Esophagus muscularis mucosa (tissue), 4 donors: ENCODE data around the gene BLOC1S3. TPM values are rescaled to one million over a fixed set of nuclear protein-coding genes. Genes with fewer than 3 reads are reported as not detected.

ENCODE experiments used
- DNase-seq: peaks from one replicate; pipeline ENCODE4 v3.0.0-alpha.2; 2017; ENCODE audit errors: extremely low spot score
- H3K27ac ChIP-seq, 4 donors: fragments of 200-600 bp; sonication (generic); replicated peaks in 1 of 4; 1 replicate in 3 of 4; 2 replicates in 1 of 4; pipeline ENCODE4 v1.5.1; 2016 to 2019; ENCODE audit warnings: mild to moderate bottlenecking in 1 of 4
- H3K27me3 ChIP-seq, 4 donors: fragments of 200-600 bp; sonication (generic); one replicate each; pipeline versions ENCODE4 v1.5.1 to v1.6.0; 2016 to 2019
- H3K36me3 ChIP-seq, 4 donors: fragments of 200-600 bp; sonication (generic); one replicate each; pipeline ENCODE4 v1.5.1; 2016 to 2019
- H3K4me1 ChIP-seq, 4 donors: fragments of 200-600 bp; sonication (generic); one replicate each; pipeline ENCODE4 v1.5.1; 2016 to 2019
- H3K4me3 ChIP-seq, 4 donors: fragments of 200-600 bp; sonication (generic); 1 replicate in 2 of 4; 2 replicates in 2 of 4; pipeline ENCODE4 v1.5.1; 2016 to 2019; ENCODE audit warnings: mild to moderate bottlenecking in 4 of 4, moderate library complexity in 1 of 4
- H3K9me3 ChIP-seq, 4 donors: fragments of 200-600 bp; sonication (generic); 1 replicate in 3 of 4; 2 replicates in 1 of 4; pipeline ENCODE4 v1.5.1; 2016 to 2019
- CTCF ChIP-seq, 3 experiments: fragments of 200-600 bp in 2 of 3; fragments of 450-650 bp in 1 of 3; sonication (generic) in 2 of 3; IDR thresholded peaks; one replicate each; pipeline ENCODE4 v1.5.1; 2017 to 2019; ENCODE audit warnings: antibody characterized with exemption in 3 of 3, mild to moderate bottlenecking in 2 of 3, moderate library complexity in 1 of 3
- EP300 ChIP-seq: sonication (generic); formaldehyde crosslinking; IDR thresholded peaks from one replicate; pipeline ENCODE4 v1.6.1; 2017; ENCODE audit warnings: antibody characterized with exemption
- POLR2A ChIP-seq: fragments of 450-650 bp; IDR thresholded peaks from one replicate; pipeline ENCODE4 v1.6.1; 2017; ENCODE audit warnings: antibody characterized with exemption, moderate library complexity, mild to moderate bottlenecking, low read depth
- POLR2AphosphoS5 ChIP-seq, 2 donors: sonication (generic); formaldehyde crosslinking; IDR thresholded peaks; one replicate each; pipeline ENCODE4 v1.6.1; 2017; ENCODE audit warnings: antibody characterized with exemption in 2 of 2
- WGBS: methylation state at CpG from one replicate; pipeline ENCODE4 v1.1.5; 2018; 5-methylcytosine and 5-hydroxymethylcytosine counted together
- intact Hi-C: fragments of 100-400 bp; cut with DNase I; formaldehyde crosslinking; loops from one replicate; pipeline ENCODE4 v1.15.1; 2023
- total RNA-seq, 4 donors: library from RNA; depleted of rRNA; stranded (reverse); fragments of >200 nt; gene quantifications; one replicate each; pipeline versions ENCODE4 v1.1.0 to v1.2.1, GENCODE V29; 2016

Gene BLOC1S3
- total RNA-seq, 4 donors from 2014 or later: 5.4 to 21.9 (median 16.1) TPM

- Histone ChIP-seq H3K27me3 (peaks cover 0 to 88% (median 34%) of the 10 kb centered on the region in 4 donors), H3K9me3 (no peaks in the 10 kb centered on the region), H3K4me1 (peaks cover 8 to 24% (median 19%) of the 10 kb centered on the region in 4 donors), H3K36me3 (no peaks in the 10 kb centered on the region), H3K4me3 (no peak overlapping the region), H3K27ac (no peak overlapping the region)
- intact Hi-C loops: no loop called here
- 41% methylated on average over 14 of the region's 14 CpGs for WGBS
- no peak for DNase-seq
- TF ChIP-seq POLR2A (no peak), CTCF (IDR thresholded peaks at IDR 0.05) (no peak)
Observed at GRCh38 chr19:45217957-45218334, 39.4 kb downstream of the BLOC1S3 start.

- H3K27me3 ChIP-seq: peaks cover 0 to 86% (median 34%) of the 10 kb centered on the region in 4 donors
- peaks cover 8 to 20% (median 18%) of the 10 kb centered on the region in 4 donors for H3K4me1 ChIP-seq
- H3K9me3 ChIP-seq: no peaks in the 10 kb centered on the region
- H3K4me3 ChIP-seq: no peak overlapping the region
- DNase-seq: no peak
- intact Hi-C loops: no loop called here
- TF ChIP-seq POLR2AphosphoS5 (IDR thresholded peaks at IDR 0.05) (no peak), CTCF (IDR thresholded peaks at IDR 0.05) (no peak), POLR2A (no peak), EP300 (no peak)
- WGBS: 67% methylated on average over 4 of the region's 4 CpGs
- H3K27ac ChIP-seq: no peak overlapping the region
- no peaks in the 10 kb centered on the region for H3K36me3 ChIP-seq
Observed at GRCh38 chr19:45218426-45218825, 39.8 kb downstream of the BLOC1S3 start.

- TF ChIP-seq EP300 (no peak), CTCF (IDR thresholded peaks at IDR 0.05) (no peak), POLR2AphosphoS5 (IDR thresholded peaks at IDR 0.05) (no peak), POLR2A (no peak)
- Histone ChIP-seq H3K36me3 (no peaks in the 10 kb centered on the region), H3K4me1 (peaks cover 8 to 20% (median 18%) of the 10 kb centered on the region in 4 donors), H3K27ac (no peak overlapping the region), H3K4me3 (no peak overlapping the region), H3K9me3 (no peaks in the 10 kb centered on the region), H3K27me3 (peaks cover 0 to 86% (median 34%) of the 10 kb centered on the region in 4 donors)
- 77% methylated on average over 18 of the region's 18 CpGs for WGBS
- no peak for DNase-seq
- intact Hi-C loops: no loop called here
Observed at GRCh38 chr19:45218911-45219743, 40.5 kb downstream of the BLOC1S3 start.

GRCh38 chr19:45222724-45223123 is 44.1 kb downstream of the BLOC1S3 start:
- H3K27ac ChIP-seq: no peak overlapping the region
- no peak overlapping the region for H3K4me3 ChIP-seq
- no peaks in the 10 kb centered on the region for H3K36me3 ChIP-seq
- no peak for TF ChIP-seq CTCF (IDR thresholded peaks at IDR 0.05)
- no peaks in the 10 kb centered on the region for H3K9me3 ChIP-seq
- H3K27me3 ChIP-seq: peaks cover 0 to 68% (median 10%) of the 10 kb centered on the region in 4 donors
- peaks cover 0 to 4% (median 1%) of the 10 kb centered on the region in 4 donors for H3K4me1 ChIP-seq
- intact Hi-C loops: no loop called here
- no peak for DNase-seq
- WGBS: 86% methylated on average over 6 of the region's 6 CpGs

- no peak for DNase-seq
- intact Hi-C loops: no loop called here
- 85% methylated on average over 5 of the region's 5 CpGs for WGBS
- H3K4me1 ChIP-seq: no peaks in the 10 kb centered on the region
- no peaks in the 10 kb centered on the region for H3K36me3 ChIP-seq
- no peak overlapping the region for H3K4me3 ChIP-seq
- H3K27me3 ChIP-seq: peaks cover 0 to 68% (median 2%) of the 10 kb centered on the region in 4 donors
- H3K27ac ChIP-seq: no peak overlapping the region
- TF ChIP-seq POLR2AphosphoS5 (IDR thresholded peaks at IDR 0.05) (no peak), EP300 (no peak), CTCF (IDR thresholded peaks at IDR 0.05) (no peak), POLR2A (no peak)
- no peaks in the 10 kb centered on the region for H3K9me3 ChIP-seq
Observed at GRCh38 chr19:45223879-45224278, 45.3 kb downstream of the BLOC1S3 start.
